ENCODE results near the gene TELO2. TPM values are rescaled to one million over a fixed set of nuclear protein-coding genes. Genes with fewer than 3 reads are reported as not detected.

The TELO2 gene
- total and polyA plus RNA-seq, 2 donors (not counting 3 experiments of a cell fraction or from before 2014, with no cell fraction given), result 30.7 to 61.6 TPM

DNA sequence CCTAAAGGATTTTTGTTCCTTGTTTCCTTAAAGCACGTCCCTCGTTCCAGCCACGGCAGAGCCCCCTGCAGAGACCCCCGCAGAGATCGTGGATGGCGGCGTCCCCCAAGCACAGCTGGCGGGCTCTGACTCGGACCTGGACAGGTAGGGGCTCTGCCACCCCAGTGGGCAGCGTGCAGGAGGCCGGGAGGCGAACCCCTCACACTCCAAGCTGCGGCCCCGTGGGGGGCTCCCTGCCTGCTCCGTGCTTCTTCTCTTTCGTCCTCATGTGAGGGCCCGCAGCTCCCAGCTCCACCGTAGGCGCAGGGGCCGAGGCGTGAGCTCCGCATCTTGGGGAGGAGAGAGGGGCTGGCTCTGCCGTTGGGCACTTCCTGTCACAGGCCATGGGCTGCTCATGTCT is 8.5 kb downstream of the TELO2 start:
- ChIA-PET CTCF (interaction anchor here (0.6 to 1.2 kb wide), 3 partner anchors 10 to 31 kb away, joined by 3 to 5 read pairs (median 4); no protein-coding TSS in a partner anchor), POLR2A (no interaction called here)
- dilution Hi-C loops (cut with MboI; ENCODE audit: extremely low pct_ligation_motif_present, low sequenced_read_pairs), result no loop called here
- H3K9ac ChIP-seq (replicated peaks; ENCODE audit: extremely low read depth, insufficient read depth, low read length), result no peak overlapping the region
- no peak overlapping the region for H2AFZ ChIP-seq (ENCODE audit: low read depth, low read length)
- H3K4me1 ChIP-seq (ENCODE audit: control insufficient read depth, extremely low read depth, insufficient read depth, low read length), result no peaks in the 10 kb centered on the region
- H3K27ac ChIP-seq (ENCODE audit: insufficient read depth, low read depth, low read length), result no peak overlapping the region
- H3K9me1 ChIP-seq (replicated peaks; ENCODE audit: control insufficient read depth, extremely low read depth, insufficient read depth, low read length), result no peaks in the 10 kb centered on the region
- H4K20me1 ChIP-seq (replicated peaks; ENCODE audit: control insufficient read depth, extremely low read depth, insufficient read depth, low read length), result no peaks in the 10 kb centered on the region
- H3K27me3 ChIP-seq (ENCODE audit: control insufficient read depth in 2 of 2, insufficient read depth in 2 of 2, low read length in 2 of 2), result no peaks in the 10 kb centered on the region
- no peak overlapping the region for H3K4me3 ChIP-seq (replicated peaks in 1 of 3; ENCODE audit: insufficient read depth in 1 of 3, low read depth in 1 of 3, low read length in 3 of 3)
- TF ChIP-seq, protein P1, sequence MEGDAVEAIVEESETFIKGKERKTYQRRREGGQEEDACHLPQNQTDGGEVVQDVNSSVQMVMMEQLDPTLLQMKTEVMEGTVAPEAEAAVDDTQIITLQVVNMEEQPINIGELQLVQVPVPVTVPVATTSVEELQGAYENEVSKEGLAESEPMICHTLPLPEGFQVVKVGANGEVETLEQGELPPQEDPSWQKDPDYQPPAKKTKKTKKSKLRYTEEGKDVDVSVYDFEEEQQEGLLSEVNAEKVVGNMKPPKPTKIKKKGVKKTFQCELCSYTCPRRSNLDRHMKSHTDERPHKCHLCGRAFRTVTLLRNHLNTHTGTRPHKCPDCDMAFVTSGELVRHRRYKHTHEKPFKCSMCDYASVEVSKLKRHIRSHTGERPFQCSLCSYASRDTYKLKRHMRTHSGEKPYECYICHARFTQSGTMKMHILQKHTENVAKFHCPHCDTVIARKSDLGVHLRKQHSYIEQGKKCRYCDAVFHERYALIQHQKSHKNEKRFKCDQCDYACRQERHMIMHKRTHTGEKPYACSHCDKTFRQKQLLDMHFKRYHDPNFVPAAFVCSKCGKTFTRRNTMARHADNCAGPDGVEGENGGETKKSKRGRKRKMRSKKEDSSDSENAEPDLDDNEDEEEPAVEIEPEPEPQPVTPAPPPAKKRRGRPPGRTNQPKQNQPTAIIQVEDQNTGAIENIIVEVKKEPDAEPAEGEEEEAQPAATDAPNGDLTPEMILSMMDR (IDR thresholded peaks at IDR 0.05; ENCODE audit: extremely low read depth in 1 of 2, insufficient read depth in 1 of 2, low read depth in 1 of 2, low read length in 2 of 2), result no peak
- TF ChIP-seq POLR2AphosphoS5 (IDR thresholded peaks at IDR 0.05; ENCODE audit: insufficient read depth, low read depth, low read length), result no peak
- TF ChIP-seq MYC (IDR thresholded peaks at IDR 0.05; ENCODE audit: low read depth, low read length), result no peak
- no peak for TF ChIP-seq GATA2 (IDR thresholded peaks at IDR 0.05; ENCODE audit: insufficient read depth, insufficient read length, low read depth, low read length)
- no peak for TF ChIP-seq EZH2 (IDR thresholded peaks at IDR 0.05; ENCODE audit: borderline replicate concordance, low read depth, low read length, severe bottlenecking)
- TF ChIP-seq, protein P2, sequence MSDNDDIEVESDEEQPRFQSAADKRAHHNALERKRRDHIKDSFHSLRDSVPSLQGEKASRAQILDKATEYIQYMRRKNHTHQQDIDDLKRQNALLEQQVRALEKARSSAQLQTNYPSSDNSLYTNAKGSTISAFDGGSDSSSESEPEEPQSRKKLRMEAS (IDR thresholded peaks at IDR 0.05; ENCODE audit: insufficient read depth, insufficient read length), result no peak
- TF ChIP-seq JUN (IDR thresholded peaks at IDR 0.05; ENCODE audit: borderline replicate concordance, insufficient read depth, insufficient read length, low read depth), result no peak
- TF ChIP-seq POLR2A (IDR thresholded peaks at IDR 0.05; ENCODE audit: low read depth, low read length), result no peak
- no peaks in the 10 kb centered on the region for H3K79me2 ChIP-seq (ENCODE audit: control insufficient read depth, insufficient read depth, low read length)
- DNase-seq (ENCODE audit: low read depth, low spot score) (no peak), FAIRE-seq (no peak)
- H3K4me2 ChIP-seq (ENCODE audit: insufficient read depth, low read length), result no peak overlapping the region
- no peaks in the 10 kb centered on the region for H3K9me3 ChIP-seq (replicated peaks; ENCODE audit: control insufficient read depth, insufficient read depth, low read length)
- BruUV-seq (replicated peaks), result no TSS peak
- H3K36me3 ChIP-seq (ENCODE audit: control insufficient read depth in 2 of 2, extremely low read depth in 1 of 2, insufficient read depth in 2 of 2, low read length in 2 of 2), result peaks cover 7 to 30% of the 10 kb centered on the region in 2 experiments
- intact Hi-C loops (cut with micrococcal nuclease), result no loop called here

All from endothelial cell of umbilical vein (primary cell).